ENCODE measurements around the gene SEC23B.

The SEC23B gene

GRCh38 chr20:18588574-18588933 is 80.8 kb downstream of the SEC23B start:
- no peak for DNase-seq (ENCODE audit: low read depth)

DNA sequence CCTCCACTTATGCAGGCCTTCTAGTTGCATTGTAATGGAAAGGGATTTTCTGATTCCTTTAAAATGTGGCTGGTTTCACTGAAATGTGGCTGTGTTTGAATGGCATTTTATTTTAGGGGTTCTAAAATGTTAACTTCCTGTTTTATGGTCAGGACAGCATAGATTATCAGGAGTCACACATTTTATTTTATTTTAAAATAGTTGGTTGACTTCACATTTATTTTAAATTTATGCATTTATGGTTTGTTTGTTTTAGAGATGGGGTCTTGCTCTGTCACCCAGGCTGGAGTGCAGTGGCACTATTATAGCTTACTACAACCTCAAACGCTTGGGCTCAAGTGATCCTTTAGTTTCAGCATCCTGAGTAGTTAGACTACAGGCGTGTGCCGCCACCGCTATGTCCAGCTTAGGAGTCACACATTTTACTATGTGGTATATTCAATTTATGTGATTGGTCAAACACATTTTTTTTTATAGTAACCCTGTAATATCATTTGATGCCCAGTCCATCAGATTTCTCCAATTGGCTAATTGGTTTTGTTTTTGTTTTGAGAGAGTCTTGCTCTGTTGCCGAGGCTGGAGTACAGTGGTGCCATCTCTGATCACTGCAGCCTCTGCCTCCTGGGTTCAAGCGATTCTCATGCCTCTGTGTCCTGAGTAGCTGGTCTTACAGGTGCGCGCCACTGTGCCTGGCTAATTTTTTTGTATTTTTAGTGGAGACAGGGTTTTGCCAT is 82.4 kb downstream of the SEC23B start:
- DNase-seq (ENCODE audit: low read depth) = no peak

- DNase-seq (ENCODE audit: low read depth) = no peak
These were observed 88.5 kb downstream of the SEC23B start for GRCh38 chr20:18596270-18596669.

GRCh38 chr20:18609741-18610140 is 102.0 kb downstream of the SEC23B start:
- no peak for DNase-seq (ENCODE audit: low read depth)
